GM12873 (cell line): Measurements from ENCODE around the gene DNAJB12.

Source experiments
- CTCF ChIP-seq: IDR thresholded peaks from 2 replicates; pipeline ENCODE4 v1.5.1; 2012; ENCODE audit warnings: low read depth, mild to moderate bottlenecking, moderate library complexity, low read length, control low read depth; ENCODE audit not compliant: insufficient read depth; ENCODE audit errors: missing control alignments

DNAJB12 gene

GRCh38 chr10:72323771-72324191 is 30.9 kb downstream of the DNAJB12 start:
- no peak for TF ChIP-seq CTCF

GRCh38 chr10:72323108-72323749 is 31.5 kb downstream of the DNAJB12 start:
- no peak for TF ChIP-seq CTCF

DNA sequence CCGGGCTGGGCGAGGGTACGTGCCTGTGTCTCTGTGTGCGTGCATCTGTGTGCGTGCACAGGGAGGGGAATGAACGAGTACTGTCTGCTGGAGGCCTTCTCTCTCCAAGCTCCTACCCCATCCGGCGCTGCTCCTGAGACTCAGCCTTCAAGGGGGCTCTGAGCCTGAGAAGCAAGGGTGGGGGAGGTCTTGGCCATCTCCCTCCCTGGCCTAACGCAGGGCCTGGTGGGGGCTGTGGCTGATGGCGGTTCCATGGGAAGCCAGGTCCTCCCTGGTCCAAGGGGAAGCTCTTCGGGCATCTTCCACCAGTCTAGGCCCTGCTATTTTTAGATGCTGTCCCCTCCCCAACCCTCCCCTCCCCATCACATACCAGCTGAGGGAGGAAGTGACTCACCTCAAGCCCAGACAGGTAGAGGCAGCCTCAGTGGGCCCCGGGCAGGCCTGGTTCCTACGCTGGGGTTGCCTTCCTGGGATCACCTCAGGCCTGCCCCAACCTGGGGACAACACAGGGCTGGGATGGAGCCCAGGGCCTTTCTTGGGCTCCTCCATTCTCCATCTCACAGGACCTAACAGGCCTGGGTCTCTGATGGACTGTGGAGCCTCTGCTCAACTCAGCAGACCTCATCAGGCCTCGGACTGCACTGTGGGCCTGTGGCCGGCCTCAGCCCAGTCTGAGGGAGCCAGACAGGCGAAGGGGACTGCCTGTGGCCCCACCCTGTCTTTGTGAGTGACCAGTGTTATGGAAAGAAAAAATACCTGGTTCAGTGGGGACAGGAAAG is 32.2 kb downstream of the DNAJB12 start:
- TF ChIP-seq CTCF, result no peak

DNA sequence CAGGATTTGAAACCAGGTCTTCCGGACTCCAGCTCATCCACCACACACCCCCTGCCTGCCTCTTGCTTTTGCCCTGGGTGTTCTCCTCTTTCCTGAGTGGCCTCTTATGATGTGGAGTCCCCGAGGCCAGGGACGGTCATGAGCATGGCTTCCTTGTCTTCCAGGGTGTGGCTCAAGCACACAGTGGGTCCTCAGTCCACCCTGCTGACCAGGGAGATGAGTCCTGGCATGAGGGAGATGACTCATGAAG is 32.8 kb downstream of the DNAJB12 start:
- TF ChIP-seq CTCF, result no peak

DNA sequence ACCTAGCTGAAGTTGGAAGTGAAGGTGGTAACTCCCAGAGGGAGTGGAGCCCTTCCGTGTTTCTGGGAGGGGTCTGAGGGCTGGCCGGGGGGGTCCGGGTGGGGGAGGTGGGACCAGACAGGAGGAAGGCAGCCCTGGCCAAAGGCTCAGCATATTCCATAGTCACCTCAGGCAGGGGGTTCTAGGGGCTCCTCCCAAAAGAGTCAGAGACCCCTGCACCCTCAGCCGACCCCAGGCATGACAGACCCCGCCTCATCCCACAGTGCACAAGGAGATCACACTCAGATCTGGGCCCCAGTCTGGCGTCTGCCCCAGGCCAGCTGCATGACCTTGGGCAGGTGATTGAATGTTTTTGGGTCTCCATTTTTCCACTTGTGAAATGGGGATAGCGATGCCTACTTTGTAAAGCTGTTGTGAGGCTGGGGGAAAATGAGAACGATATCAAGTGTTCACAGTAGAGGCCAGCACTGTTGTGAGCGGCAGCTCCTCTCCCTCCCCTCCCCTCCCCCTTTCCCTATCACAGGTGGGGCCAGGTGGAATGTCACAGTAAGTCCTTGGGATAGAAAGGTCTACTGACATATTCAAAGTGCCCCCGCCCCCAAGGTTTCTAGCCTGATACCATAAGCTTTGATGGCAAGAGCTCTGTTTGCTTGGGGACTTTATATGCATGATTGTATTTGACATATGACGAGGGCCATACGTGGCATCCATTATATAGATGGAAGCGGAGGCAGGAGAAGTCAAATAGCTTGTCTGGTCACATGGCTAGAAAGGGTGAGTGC is 33.3 kb downstream of the DNAJB12 start:
- TF ChIP-seq CTCF, result no peak

GRCh38 chr10:72320676-72321247 is 34.0 kb downstream of the DNAJB12 start:
- no peak for TF ChIP-seq CTCF
